NK-92 (cell line): ENCODE measurements around the gene SLC6A19.
"Not testable (repeated sequence)": the region's sequence is repeated elsewhere in the genome, so short reads cannot be mapped to it uniquely, and the experiment has no call there.

Source experiments
- DNase-seq: peaks from one replicate; lab custom pipeline; 2025; ENCODE audit not compliant: unreplicated experiment; lab: John Stamatoyannopoulos, UW

Gene SLC6A19

DNA sequence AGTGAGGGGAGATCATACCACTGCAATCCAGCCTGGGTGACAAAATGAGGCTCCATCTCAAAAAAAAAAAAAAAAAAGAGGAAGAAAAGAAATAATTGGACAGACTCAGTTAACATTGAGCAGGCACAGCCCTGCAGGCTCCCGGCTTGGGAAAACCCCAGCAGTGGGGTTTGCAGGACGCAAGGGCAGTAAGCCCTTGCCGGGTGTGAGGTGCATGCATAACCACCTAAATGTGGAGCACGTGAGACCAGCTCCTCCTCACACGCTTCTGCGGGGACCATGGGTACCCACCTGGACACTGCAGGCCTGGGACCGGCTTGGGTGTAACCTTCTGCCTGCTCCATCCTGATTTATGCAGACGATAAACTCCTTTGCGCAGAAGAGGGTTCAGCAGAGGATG lies 19.0 kb downstream of the SLC6A19 start:
- no peak for DNase-seq

DNA sequence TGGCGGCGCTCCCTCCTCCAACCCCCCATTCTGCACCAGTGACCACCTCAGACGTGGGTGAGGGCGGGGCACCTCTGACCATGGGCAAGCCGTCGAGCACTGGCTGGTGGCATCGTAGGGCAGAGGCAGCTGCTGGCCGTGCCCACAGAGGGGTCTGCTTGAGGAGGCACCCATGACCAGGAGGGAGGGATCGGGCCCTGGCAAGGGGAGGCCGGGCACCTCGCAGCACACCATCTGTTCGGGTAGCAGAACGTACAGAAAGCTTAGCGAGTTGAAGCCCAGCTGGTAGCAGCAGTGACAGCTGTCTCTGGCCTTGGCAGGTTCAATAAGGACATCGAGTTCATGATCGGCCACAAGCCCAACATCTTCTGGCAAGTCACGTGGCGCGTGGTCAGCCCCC lies 19.4 kb downstream of the SLC6A19 start:
- DNase-seq: no peak

DNA sequence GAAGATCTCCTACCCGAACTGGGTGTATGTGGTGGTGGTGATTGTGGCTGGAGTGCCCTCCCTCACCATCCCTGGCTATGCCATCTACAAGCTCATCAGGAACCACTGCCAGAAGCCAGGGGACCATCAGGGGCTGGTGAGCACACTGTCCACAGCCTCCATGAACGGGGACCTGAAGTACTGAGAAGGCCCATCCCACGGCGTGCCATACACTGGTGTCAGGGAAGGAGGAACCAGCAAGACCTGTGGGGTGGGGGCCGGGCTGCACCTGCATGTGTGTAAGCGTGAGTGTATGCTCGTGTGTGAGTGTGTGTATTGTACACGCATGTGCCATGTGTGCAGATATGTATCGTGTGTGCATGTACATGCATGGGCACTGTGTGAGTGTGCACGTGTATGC lies 20.3 kb downstream of the SLC6A19 start:
- DNase-seq: no peak

DNA sequence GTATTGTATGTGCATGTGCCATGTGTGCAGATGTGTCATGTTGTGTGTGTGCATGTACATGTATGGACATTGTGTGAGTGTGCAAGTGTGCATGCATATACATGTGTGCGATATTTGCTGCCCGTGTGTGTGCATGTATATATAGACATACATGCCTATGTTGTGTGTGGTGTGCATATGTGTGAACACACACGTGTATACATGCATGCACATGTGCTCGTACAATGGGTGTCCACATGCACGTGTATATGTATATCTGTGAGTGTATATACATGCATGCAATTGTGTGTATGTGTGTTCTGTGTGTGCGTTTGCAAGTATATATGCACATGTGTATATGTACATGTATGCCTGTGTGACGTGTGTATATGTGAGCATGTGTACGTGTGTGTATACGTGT lies 20.8 kb downstream of the SLC6A19 start:
- DNase-seq: no peak

DNA sequence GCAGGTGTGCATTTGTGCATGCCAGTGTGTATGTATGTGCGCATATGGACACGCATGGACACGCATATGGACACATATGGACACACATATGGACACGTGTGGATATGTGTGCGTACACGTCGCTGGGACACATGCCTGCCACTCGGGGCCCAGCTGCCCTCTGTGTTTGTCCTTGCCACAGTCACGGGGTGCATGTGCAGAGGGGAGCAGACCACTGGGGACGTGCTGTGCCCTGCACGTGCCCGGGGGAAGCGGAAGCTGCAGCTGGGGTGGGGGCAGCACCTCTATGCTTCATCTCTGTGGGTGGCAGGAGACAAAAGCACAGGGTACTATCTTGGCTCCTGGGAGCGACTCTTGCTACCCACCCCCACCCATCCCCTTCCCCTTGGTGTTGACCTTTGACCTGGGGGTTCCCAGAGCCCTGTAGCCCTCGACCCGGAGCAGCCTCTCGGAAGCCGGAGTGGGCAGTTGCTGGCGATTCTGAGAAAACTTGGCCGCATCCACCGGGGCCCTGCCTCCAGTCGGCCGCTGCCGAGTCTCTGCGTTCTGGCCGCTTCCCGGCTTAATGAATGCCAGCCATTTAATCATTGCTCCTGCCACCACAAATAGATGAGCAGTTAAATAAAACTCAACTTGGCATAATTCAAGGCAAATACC lies 21.4 kb downstream of the SLC6A19 start:
- no peak for DNase-seq

DNA sequence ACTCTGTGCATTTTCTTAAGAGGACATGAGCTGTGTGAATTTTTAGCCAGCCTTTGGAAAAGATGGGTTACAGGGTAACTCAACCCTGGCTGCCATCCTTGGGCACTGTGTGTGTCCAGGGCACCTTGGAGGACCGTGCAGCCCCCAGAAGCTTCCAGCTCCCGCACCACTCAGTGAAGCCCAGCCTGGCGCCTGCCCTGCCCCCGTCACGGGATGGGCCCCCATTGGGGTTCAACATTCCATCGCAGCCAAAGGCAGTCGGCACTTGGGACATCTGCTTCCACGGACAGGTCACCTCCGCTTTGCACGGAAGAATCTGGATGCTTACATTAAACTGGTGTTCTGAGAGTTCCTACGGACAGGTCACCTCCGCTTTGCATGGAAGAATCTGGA lies 21.9 kb downstream of the SLC6A19 start:
- DNase-seq: no peak

DNA sequence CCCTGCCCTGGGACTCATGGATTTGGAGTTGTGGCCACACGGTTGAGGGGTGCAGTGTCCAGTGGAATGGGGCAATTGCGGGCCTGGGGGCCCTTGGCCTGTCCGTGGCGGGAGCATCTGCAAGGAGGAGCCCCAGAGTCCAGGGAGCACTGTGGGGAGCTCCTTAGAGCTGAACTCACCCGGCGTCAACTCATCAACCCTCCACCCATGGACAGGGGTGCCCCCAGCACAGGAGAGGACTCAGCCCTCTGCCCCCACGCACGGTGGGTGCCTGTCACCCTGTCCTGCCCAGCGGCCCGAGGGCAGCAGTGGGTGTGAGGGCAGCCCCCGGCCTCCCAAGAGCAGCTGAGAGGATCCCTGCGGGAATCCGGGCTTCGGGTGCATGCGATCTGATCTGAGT lies 23.2 kb downstream of the SLC6A19 start:
- DNase-seq: no peak

DNA sequence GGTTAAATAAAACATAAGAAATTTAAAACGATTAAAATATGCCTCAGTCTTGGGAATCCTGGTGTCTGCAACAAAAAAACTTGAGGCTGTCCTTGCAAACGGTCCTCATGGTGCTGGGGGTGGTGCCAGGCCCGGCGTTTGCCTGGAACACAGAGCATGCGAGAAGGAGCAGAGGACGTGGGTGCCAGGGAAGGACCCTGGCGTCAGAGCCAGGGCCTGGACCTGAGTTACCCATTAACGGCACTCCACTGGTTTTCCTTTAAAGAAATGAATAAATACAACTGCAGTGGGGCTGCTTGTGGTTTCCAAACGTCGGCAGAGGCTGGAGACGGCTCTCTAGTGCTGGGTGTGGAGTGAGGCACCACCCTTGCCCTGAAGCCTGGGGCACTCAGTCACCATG lies 23.7 kb downstream of the SLC6A19 start, which contains the start of gene SLC6A18:
TSS of gene SLC6A18 (plus strand) at position 301 of the 400 bp plus-strand sequence. CDS start at position 398, 97 bp downstream.
- no peak for DNase-seq

DNA sequence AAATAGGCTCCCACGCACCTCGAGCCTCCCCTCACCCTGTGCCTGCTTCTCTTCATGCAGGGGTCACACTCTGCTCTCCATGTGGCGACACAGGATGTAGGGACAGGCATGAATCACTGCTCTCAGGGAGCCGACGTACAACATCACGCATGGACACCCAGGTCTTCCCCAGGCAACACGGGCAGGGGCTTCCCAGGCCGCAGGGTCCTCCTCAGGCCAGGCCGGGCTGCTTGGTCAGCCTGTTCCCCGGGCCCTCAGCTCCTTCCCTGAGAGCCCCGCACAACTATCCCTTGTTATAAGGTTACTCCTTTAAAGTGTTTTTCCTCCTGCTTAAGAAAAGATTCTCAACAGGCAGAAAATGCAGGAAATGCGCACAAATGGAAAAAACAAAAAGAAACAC lies 24.8 kb downstream of the SLC6A19 start:
- DNase-seq: no peak

DNA sequence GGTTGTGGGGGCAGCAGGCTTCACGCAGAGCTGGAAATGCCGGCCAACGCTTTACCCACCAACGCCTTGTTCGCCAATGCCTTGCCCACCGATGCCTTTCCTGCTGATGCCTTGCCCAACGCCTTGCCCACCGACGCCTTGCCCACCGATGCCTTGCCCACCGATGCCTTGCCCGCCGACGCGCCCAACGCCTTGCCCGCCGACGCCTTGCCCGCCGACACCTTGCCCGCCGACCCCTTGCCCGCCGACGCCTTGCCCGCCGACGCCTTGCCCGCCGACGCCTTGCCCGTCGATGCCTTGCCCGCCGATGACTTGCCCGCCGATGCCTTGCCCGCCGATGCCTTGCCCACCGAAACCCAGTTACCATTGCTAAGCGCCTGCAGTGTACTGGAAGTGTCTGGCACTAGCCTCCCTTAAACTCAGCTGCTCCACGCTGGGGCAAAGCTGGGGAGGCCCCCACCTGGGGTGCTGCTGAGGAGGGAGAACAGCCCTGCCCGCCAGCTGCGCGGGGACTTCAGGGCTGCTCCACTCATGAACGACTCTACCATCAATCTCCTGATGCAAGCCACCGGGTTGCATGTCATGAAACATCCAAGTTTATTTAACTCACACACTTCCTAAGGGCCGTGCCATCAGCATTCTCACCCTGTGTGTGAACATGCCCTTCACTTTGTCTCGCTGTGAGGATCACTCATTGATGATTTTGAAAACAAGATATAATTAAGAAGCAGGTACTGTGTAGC lies 25.6 kb downstream of the SLC6A19 start:
- DNase-seq: no peak

DNA sequence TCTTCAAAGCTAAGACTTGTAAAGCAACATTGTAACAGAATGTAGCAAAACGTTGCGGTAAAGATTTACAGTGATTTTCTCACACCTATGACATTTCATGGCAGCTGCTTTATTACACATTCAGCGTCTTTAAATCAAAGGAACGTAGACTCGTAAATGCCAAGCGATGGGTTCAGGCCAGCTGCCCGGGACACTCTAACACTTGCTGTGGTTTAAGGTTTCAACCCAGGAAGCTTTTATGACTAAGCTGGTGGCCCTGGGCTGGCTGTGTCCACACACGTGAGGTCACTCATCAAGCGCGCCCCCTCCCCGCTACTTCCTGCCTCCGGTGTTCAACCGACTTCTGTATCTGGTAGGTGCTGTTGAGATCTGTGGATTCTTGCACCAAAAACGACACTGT lies 26.3 kb downstream of the SLC6A19 start:
- DNase-seq: no peak

DNA sequence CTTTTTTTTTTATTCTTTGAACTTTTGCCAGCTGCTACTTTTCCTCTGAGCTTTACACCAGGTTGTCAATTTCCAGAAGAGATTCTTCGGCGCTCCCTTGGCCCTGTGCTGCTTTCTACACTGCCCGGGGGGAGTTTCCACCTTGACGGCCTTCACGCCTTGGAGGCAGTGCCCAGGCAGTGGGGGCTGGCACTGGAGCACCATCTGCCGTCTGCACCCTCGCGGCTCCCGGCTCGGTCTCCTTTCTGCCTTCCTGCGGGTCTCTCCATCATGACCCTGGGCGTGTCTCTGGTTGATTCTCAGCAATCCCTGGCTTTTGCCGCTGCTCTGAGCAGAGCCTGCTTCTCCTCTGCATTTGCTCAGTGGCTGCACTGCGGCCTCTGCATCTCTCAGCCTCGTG lies 26.7 kb downstream of the SLC6A19 start:
- no peak for DNase-seq

DNA sequence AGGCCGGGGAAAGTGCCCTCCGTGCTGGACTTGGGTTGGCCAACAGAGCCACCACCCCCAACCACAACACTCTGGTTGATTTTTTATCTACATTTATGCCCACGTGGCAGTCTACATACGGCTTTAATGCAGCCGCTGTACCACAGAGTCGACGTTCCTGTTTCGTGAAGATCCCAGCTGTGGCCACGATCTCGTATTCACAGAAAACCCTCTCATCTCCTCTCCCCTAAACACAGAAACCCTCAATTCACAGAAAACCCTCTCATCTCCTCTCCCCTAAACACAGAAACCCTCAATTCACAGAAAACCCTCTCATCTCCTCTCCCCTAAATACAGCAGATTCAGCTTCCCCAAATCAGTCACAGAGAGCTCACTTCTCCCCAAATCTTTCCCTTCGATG lies 27.6 kb downstream of the SLC6A19 start:
- not testable (repeated sequence) for DNase-seq

DNA sequence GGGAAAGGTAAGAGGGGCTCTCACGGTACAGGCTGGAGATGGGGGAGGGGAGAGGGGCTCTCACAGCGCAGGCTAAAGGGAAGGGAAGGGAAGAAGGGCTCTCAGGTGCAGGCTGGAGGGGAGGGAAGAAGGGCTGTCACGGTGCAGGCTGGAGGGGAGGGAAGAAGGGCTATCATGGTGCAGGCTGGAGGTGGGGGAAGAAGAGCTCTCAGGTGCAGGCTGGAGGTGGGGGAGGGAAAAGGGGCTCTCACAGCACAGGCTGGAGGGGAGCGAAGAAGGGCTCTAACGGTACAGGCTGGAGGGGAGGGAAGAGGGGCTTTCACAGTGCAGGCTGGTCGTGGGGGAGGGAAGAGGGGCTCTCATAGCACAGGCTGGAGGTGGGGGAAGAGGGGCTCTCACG lies 28.4 kb downstream of the SLC6A19 start:
- DNase-seq: no peak

DNA sequence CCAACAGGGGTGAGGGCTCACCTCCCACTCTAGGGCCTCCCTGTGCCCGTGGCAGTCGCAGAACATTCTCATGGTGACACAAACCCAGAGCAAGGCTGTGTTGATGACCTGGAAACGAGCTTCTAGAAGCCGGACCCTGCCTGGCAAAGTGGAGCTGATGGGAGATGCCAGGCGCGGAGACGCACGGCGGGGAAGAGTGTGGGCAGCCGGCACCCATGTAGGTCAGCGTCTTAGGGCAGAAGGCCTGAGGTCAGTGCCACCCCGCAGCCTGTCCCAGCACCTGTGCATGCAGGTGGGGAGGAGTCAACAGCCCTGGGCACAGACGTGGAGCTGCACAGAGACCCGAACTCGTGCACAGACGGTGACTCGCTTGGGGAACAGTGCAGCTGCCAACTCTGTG lies 29.2 kb downstream of the SLC6A19 start:
- no peak for DNase-seq

DNA sequence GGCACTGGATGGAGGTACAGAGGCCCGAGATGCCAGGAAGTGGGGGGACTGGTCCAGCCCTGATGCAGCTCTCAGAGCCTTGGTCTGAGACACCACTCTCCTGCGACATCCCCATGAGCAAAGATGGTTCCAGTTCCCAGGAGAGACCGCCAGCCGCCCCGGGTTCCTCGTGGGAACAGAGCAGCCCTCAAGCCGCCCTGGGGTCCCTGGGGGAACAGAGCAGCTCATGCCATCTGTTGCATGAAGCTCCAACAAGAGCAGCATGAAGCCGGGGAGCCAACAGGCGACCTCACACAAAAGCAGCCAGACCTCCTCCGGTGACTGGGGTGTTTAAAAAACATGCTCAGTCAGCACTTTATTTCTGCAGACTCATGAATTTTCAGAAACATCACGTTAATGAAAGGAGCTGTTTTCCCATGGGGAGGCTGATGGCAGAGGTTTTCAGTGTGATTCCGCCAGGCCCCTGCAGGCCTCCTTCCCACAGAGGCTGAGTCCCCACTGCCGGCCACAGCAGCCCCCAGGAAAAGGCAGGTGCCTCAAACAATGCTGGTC lies 30.0 kb downstream of the SLC6A19 start:
- no peak for DNase-seq

DNA sequence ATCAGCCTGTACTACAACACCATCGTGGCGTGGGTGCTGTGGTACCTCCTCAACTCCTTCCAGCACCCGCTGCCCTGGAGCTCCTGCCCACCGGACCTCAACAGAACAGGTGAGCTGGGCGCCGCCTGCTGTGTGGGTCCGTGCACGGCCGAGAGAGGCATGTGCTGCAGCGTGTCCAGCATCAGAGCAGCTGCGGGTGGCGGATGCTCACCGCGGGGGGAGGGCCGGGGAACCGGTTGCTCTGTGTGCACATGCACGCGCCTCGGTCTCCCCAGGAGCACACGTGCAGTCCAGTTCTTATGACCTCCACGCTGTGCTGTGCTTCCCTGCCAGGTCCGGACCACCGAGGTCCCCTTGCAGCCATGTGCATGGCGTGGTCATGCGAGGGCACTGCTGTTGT lies 31.4 kb downstream of the SLC6A19 start:
- no peak for DNase-seq

DNA sequence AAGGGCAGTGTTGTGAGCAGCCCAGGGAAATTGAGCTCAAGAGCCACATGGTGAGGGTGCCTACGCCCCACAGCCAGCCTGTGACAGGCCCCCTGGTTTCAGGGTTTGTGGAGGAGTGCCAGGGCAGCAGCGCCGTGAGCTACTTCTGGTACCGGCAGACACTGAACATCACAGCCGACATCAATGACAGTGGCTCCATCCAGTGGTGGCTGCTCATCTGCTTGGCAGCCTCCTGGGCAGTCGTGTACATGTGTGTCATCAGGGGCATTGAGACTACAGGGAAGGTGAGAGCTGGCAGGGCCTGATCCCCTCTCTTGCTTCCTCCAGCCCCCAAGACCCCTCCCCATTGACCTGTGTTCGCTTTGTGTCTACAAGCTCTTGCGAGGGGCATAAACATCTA lies 34.0 kb downstream of the SLC6A19 start:
- no peak for DNase-seq

DNA sequence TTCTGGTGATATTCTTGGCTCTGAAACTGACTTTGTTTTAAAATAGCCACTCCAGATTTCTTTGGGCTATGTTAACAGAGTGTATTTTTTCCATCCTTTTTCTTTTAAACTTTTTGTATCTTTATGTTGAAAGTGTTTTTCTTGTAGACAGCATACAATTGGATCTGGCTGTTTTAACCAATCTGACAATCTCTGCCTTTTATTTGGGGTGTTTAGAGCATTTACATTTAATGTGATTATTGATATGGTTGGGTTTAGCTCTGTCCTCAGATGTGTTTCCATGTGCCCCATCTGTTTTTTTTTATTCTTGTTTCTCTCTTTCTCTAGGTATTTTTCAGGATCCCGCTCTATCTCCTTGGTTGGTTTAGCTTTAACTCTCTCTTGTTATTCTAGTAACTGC lies 34.4 kb downstream of the SLC6A19 start:
- DNase-seq: no peak

DNA sequence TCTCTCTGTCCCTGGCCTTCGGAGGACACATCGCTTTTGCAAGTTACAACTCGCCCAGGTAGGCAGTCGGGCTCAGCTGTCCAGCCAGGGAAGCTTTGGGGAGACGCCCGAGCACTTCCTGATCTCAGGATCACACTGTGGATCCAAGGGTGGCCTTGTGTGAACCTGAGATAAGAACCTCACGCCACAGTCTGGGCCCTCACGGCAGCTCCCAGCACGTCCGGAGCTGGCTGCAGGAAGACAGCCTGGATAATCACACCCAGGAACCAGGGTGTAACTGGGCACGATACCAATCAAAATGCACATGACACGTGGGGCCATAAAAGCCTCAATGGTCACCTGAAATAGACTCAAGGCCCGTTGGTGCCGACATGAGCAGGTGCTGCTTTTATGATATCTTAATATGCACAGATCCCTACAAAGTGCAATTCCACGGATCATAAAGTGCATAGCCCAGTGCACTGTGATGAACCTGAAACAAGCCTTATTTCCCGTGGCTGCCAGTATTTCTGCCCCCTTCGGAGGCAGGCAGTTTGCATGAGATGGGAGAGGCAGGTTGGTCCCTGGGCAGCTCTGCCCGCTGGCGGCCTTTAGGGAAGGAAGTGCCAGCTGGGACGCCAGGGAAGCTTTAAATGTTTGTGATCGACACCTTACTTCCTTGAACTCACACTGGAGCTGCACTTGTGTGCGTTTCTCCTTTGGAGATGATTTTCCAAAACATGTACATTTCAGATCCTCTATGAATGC lies 38.3 kb downstream of the SLC6A19 start:
- DNase-seq: no peak

DNA sequence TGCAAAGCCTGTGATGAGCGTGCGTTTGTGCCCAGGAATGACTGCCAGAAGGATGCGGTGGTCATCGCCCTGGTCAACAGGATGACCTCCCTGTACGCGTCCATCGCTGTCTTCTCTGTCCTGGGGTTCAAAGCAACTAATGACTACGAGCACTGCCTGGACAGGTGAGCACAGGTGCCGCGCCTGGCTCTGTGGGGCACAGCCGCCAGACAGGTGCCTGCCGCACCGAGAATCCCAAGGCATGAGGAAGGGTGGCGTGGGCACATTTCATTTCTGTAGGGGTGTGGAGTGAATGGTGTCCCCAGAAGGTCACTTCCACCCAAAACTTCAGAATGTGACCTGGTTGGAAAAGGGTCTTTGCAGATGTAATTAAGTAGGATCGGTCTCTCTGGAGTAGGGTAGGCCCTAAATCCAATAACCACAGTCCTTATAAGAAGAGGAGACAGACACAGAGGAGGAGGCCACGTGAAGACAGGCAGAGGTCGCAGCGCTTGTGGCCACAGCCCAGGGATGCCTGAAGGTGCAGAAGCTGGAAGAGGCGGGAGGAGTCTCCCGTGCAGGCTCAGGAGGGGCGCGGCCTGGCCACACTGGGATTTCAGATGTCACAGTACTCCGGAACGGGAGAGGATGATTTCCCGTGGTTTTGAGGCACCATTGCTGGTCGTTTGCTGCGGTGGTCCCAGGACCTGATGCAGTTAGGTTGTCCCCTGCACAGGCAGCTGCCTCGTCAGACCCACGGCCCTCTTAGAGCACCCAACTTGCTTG lies 39.3 kb downstream of the SLC6A19 start:
- no peak for DNase-seq
